Mammary epithelial cell (primary cell): ENCODE measurements around the gene FAM3D.

Experiments
- EZH2 ChIP-seq: IDR thresholded peaks from 2 replicates; pipeline ENCODE4 v1.6.1; 2012; ENCODE audit warnings: low read length, inconsistent platforms, borderline replicate concordance
- TF ChIP-seq, protein P1 (sequence below), 2 donors: IDR thresholded peaks in 1 of 2; conservative IDR thresholded peaks in 1 of 2; 2 replicates each; pipeline ENCODE4 v1.5.1; 2011 to 2012; ENCODE audit warnings: inconsistent platforms in 2 of 2, low read length in 2 of 2, mild to moderate bottlenecking in 2 of 2, control low read depth in 1 of 2, low read depth in 1 of 2; ENCODE audit not compliant: insufficient read depth in 1 of 2; ENCODE audit errors: extremely low read depth in 1 of 2

DNA sequence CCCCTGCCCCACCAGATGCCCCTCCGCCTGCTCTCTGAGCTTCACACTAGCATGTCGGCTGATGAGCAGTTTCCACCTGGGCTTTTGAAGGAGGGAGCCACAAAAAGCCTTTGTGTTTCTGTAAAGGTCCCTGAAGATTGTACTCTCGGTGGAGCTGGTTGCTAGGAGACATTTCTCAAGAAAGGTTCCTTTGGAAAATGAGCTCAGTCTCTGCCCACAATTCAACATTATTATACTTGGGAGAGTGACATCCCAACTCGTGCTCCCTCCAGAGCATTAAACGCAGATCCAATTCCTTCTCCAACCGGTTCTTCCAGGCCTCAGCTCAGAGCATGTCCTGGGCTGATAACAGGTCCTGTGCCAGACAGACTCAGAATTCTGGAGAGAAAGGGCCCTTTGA lies 62.5 kb downstream of the FAM3D start:
- TF ChIP-seq, protein P1, sequence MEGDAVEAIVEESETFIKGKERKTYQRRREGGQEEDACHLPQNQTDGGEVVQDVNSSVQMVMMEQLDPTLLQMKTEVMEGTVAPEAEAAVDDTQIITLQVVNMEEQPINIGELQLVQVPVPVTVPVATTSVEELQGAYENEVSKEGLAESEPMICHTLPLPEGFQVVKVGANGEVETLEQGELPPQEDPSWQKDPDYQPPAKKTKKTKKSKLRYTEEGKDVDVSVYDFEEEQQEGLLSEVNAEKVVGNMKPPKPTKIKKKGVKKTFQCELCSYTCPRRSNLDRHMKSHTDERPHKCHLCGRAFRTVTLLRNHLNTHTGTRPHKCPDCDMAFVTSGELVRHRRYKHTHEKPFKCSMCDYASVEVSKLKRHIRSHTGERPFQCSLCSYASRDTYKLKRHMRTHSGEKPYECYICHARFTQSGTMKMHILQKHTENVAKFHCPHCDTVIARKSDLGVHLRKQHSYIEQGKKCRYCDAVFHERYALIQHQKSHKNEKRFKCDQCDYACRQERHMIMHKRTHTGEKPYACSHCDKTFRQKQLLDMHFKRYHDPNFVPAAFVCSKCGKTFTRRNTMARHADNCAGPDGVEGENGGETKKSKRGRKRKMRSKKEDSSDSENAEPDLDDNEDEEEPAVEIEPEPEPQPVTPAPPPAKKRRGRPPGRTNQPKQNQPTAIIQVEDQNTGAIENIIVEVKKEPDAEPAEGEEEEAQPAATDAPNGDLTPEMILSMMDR (conservative IDR thresholded peaks at IDR 0.05 in 1 of 2, IDR thresholded peaks at IDR 0.05 in 1 of 2; ENCODE audit: extremely low read depth in 1 of 2, insufficient read depth in 1 of 2, low read depth in 1 of 2, low read length in 2 of 2), result no peak
- TF ChIP-seq EZH2, result no peak
